B cell (primary cell): ENCODE results near the gene PTS.

ENCODE experiments used
- EZH2 ChIP-seq: IDR thresholded peaks from 2 replicates; pipeline ENCODE4 v1.6.1; 2012; ENCODE audit warnings: borderline replicate concordance, low read depth, mild to moderate bottlenecking, moderate library complexity, low read length; ENCODE audit not compliant: insufficient read depth, poor library complexity, severe bottlenecking
- TF ChIP-seq, protein P1 (sequence below): fragments of 200-600 bp; IDR thresholded peaks from one replicate; pipeline ENCODE4 v1.8.0; 2022; ENCODE audit warnings: antibody characterized with exemption, mild to moderate bottlenecking

DNA sequence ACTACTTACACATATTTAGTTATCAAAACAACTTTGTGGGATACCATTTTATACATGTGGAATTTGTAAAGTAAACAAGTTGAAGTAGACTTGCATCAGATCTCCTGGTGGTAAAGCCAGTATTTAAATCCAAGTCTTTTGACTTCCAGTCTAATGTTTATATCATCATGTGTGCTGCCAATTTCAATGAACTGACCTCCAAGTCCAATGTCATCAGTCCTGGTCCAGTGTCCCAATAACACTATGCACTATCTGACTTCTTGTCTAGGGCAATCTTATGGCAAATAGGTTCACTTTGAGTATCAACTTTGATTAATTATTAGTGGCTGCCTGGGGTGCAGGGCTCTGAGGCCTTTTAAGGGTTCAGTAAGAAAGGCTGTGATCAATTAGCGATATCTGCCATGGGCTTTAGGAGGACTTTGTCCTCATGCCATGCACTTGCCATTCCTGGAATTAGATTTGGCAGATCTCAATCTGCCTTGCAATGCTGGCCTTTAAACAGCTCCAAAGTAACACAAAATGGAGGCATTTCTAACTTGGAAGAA lies 9.6 kb upstream of the PTS start:
- TF ChIP-seq, protein P1, sequence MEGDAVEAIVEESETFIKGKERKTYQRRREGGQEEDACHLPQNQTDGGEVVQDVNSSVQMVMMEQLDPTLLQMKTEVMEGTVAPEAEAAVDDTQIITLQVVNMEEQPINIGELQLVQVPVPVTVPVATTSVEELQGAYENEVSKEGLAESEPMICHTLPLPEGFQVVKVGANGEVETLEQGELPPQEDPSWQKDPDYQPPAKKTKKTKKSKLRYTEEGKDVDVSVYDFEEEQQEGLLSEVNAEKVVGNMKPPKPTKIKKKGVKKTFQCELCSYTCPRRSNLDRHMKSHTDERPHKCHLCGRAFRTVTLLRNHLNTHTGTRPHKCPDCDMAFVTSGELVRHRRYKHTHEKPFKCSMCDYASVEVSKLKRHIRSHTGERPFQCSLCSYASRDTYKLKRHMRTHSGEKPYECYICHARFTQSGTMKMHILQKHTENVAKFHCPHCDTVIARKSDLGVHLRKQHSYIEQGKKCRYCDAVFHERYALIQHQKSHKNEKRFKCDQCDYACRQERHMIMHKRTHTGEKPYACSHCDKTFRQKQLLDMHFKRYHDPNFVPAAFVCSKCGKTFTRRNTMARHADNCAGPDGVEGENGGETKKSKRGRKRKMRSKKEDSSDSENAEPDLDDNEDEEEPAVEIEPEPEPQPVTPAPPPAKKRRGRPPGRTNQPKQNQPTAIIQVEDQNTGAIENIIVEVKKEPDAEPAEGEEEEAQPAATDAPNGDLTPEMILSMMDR: no peak
- no peak for TF ChIP-seq EZH2
